ENCODE data around the gene LCE1A. TPM values are rescaled to one million over a fixed set of nuclear protein-coding genes. Genes with fewer than 3 reads are reported as not detected.

The LCE1A gene
- total RNA-seq, 4 donors from 2014 or later = 69.4 to 516 (median 417) TPM

DNA sequence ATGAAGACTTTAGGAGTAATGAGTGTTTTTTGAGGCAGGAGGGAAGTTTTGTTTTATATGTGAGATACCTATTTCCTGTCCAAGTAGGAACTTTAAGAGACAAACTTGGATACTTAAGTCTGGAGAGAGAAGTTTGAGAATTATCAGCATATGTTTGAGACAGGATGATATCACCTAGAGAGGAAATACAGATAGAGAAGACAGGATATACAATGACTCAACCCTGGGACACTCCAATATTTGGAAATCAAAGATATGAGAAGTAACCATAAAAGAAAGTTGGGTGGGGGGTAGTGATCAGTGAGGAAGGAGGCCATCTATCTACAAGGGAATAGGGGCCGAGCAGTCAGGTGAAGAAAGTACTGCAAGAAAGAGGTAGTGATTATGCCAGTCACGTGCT is 39.0 kb downstream of the LCE1A start:
- DNase-seq (ENCODE audit: low spot score in 2 of 2) = no peak
- Histone ChIP-seq H3K4me3 (no peak overlapping the region), H3K27ac (no peak overlapping the region), H3K36me3 (no peaks in the 10 kb centered on the region), H3K4me1 (no peaks in the 10 kb centered on the region), H3K27me3 (no peaks in the 10 kb centered on the region), H3K9me3 (no peaks in the 10 kb centered on the region)
- WGBS = 90% methylated on average over 2 of the region's 2 CpGs
- TF ChIP-seq POLR2A (IDR thresholded peaks at IDR 0.05) (no peak), EP300 (IDR thresholded peaks at IDR 0.05) (no peak), POLR2AphosphoS5 (IDR thresholded peaks at IDR 0.05) (no peak)
- TF ChIP-seq, protein P1, sequence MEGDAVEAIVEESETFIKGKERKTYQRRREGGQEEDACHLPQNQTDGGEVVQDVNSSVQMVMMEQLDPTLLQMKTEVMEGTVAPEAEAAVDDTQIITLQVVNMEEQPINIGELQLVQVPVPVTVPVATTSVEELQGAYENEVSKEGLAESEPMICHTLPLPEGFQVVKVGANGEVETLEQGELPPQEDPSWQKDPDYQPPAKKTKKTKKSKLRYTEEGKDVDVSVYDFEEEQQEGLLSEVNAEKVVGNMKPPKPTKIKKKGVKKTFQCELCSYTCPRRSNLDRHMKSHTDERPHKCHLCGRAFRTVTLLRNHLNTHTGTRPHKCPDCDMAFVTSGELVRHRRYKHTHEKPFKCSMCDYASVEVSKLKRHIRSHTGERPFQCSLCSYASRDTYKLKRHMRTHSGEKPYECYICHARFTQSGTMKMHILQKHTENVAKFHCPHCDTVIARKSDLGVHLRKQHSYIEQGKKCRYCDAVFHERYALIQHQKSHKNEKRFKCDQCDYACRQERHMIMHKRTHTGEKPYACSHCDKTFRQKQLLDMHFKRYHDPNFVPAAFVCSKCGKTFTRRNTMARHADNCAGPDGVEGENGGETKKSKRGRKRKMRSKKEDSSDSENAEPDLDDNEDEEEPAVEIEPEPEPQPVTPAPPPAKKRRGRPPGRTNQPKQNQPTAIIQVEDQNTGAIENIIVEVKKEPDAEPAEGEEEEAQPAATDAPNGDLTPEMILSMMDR (IDR thresholded peaks at IDR 0.05) = no peak

DNA sequence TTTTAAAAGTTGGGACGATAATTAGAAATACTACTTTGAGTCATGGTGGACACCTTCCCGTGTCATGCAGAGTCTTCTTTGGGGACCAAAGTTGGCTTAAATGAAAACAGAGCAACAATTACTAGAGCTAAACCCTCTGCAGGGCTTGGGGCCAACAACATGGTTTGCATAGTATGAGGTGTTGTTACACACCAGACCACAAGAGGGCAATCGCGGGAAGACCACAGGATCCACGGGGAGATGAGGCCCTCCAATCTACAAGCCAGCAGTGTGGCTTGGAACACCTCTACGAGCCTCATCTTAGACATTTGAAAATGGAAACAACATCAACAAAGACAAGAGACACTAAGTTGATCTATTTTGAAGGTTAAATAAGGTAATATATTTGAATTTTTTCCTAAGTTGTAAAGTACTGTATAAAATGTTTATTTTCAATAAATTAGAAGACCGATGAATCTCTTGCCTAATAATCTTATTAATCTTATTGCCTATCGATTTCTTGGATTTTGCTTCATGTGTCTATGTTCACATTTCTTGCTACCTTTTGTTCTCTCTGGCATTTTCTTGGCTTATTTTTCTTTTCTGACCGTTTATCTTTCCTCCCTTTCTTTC is 42.6 kb downstream of the LCE1A start:
- no peaks in the 10 kb centered on the region for H3K36me3 ChIP-seq
- DNase-seq (ENCODE audit: low spot score in 2 of 2) = peak in 1 of 2 donors; percentile 79
- H3K4me3 ChIP-seq = no peak overlapping the region
- no peak overlapping the region for H3K27ac ChIP-seq
- TF ChIP-seq POLR2A (IDR thresholded peaks at IDR 0.05) (no peak), POLR2AphosphoS5 (IDR thresholded peaks at IDR 0.05) (no peak), EP300 (IDR thresholded peaks at IDR 0.05) (no peak)
- TF ChIP-seq, protein P1 (IDR thresholded peaks at IDR 0.05) = peak; percentile 60 to 69
- H3K9me3 ChIP-seq = no peaks in the 10 kb centered on the region
- 36% methylated on average over 9 of the region's 9 CpGs for WGBS
- H3K4me1 ChIP-seq = no peaks in the 10 kb centered on the region
- no peaks in the 10 kb centered on the region for H3K27me3 ChIP-seq

DNA sequence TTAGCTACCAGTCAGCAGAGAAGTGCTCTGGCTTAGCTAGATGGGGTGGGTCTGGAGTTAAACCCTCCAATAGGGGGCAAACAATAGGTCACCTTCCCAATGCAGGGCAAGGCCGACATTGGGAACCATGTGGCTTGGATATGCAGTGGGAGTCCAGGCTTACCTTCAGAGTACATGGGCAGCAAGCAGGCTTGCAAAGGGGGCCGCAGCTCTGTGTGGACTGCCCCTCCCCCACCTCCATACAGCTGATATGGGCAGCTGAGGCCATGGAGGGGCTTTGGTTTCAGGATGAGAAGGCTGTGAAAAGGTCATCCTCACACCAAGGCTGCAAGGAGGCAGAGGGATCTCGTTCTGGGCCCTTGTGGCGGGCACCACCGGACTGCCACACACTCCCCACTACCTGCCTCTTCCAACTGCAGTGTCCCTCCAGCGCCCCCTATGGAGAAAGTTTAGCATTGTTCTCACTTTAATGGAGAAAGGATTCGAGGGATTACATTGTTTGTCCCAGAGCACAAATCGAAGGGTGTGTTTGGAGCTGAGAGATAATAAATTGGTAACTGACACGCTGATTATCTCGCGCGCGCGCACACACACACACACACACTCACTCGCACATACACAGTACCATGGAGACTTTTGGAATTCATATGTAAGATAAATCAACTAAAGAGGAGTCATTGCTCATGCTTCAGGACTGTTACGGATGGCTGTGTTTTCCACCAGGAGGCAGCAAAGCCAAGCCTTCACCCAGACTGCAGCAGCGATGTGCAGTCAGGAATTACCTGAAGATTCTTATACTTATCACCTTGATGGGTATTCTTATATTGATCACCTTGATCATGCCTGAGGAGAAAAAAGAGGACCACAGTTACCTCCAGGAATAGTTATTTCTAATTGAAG is 43.8 kb downstream of the LCE1A start:
- Histone ChIP-seq H3K36me3 (no peaks in the 10 kb centered on the region), H3K27ac (no peak overlapping the region), H3K27me3 (no peaks in the 10 kb centered on the region), H3K4me3 (no peak overlapping the region), H3K9me3 (no peaks in the 10 kb centered on the region), H3K4me1 (no peaks in the 10 kb centered on the region)
- 32% methylated on average over 17 of the region's 17 CpGs for WGBS
- no peak for TF ChIP-seq EP300 (IDR thresholded peaks at IDR 0.05)
- TF ChIP-seq, protein P1 (IDR thresholded peaks at IDR 0.05) = peak; percentile 27 to 40
- no peak for DNase-seq (ENCODE audit: low spot score in 2 of 2)

DNA sequence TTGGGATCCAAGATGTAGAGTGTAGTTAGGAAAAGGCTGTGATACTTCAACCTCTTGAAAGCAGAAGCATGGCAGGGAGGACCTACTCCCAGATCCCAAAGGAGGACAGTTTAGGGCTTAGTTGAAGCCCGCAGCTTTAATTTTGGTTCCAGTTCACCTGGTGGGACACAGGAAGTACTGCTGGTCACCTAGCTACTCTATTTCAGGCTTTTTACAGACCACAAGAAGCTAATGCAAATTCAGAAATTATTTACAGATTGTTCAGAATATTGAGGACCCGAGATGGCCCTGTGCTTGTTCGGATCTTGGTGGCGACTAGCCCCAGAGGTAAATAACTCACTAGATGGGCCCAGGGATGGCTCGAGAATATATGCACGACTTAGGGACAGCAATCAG is 44.5 kb downstream of the LCE1A start:
- no peak for DNase-seq (ENCODE audit: low spot score in 2 of 2)
- Histone ChIP-seq H3K9me3 (no peaks in the 10 kb centered on the region), H3K27me3 (no peaks in the 10 kb centered on the region), H3K4me3 (no peak overlapping the region), H3K36me3 (no peaks in the 10 kb centered on the region), H3K27ac (no peak overlapping the region), H3K4me1 (no peaks in the 10 kb centered on the region)
- 88% methylated on average over 6 of the region's 6 CpGs for WGBS
- TF ChIP-seq, protein P1 (IDR thresholded peaks at IDR 0.05) = peak in 1 of 2 donors; percentile 0
- no peak for TF ChIP-seq POLR2A (IDR thresholded peaks at IDR 0.05)
- no peak for TF ChIP-seq EP300 (IDR thresholded peaks at IDR 0.05)

DNA sequence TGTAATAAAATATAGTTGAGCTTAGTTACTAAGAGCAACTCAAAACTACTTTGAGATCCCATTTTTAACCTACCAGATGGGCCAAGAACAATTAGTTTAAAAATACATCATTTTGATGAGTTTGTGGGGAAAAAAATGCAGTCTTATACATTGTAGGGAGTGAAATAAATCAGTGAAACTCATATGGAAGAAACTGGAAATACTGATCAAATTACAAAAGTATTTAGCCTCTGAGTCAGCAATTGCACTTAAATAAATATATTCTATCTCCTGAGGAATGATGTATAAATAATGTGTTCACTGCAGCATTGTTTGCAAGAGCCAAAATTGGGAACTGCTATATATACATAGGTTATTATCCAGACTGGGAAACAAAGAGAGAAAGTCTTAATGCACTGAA is 46.2 kb downstream of the LCE1A start:
- TF ChIP-seq POLR2AphosphoS5 (IDR thresholded peaks at IDR 0.05) = no peak
- no peak for TF ChIP-seq POLR2A (IDR thresholded peaks at IDR 0.05)
- no peak for TF ChIP-seq EP300 (IDR thresholded peaks at IDR 0.05)
- TF ChIP-seq, protein P1 (IDR thresholded peaks at IDR 0.05) = no peak
- no peaks in the 10 kb centered on the region for H3K9me3 ChIP-seq
- DNase-seq (ENCODE audit: low spot score in 2 of 2) = no peak

More for the DNA sequence above, 46.2 kb downstream of the LCE1A start:
- H3K4me3 ChIP-seq = no peak overlapping the region
- H3K27ac ChIP-seq = no peak overlapping the region
- H3K36me3 ChIP-seq = no peaks in the 10 kb centered on the region
- no peaks in the 10 kb centered on the region for H3K27me3 ChIP-seq
- no peaks in the 10 kb centered on the region for H3K4me1 ChIP-seq
